Aorta (tissue), 5 donors: ENCODE measurements around the gene SRP19. TPM values are rescaled to one million over a fixed set of nuclear protein-coding genes. Genes with fewer than 3 reads are reported as not detected.
A peak's percentile ranks its signal among the peaks of the same experiment; 100 is the strongest.

ENCODE experiments used
- ATAC-seq: fragments of 200-7000 bp; cut with Tn5 transposase; one replicate; pipeline ENCODE4 v1.9.1; 2022; ENCODE audit warnings: moderate library complexity; ENCODE audit not compliant: low FRiP score
- DNase-seq, 2 donors: peaks; one replicate each; pipeline ENCODE4 v3.0.0-alpha.2; 2020
- H3K27ac ChIP-seq, 2 donors: one replicate each; pipeline ENCODE4 v1.5.1; 2013; ENCODE audit warnings: low read length in 2 of 2, mild to moderate bottlenecking in 2 of 2, moderate library complexity in 2 of 2, control low read depth in 1 of 2, inconsistent platforms in 1 of 2, low read depth in 1 of 2
- H3K27me3 ChIP-seq, 2 donors: one replicate each; pipeline ENCODE4 v1.6.1; 2013; ENCODE audit warnings: control low read depth in 1 of 2, low read length in 1 of 2, mild to moderate bottlenecking in 1 of 2, moderate library complexity in 1 of 2; ENCODE audit not compliant: insufficient read depth in 2 of 2, control insufficient read depth in 1 of 2
- H3K36me3 ChIP-seq, 2 donors: one replicate each; pipeline ENCODE4 v1.6.1; 2013; ENCODE audit warnings: control low read depth in 1 of 2, low read length in 1 of 2, mild to moderate bottlenecking in 1 of 2; ENCODE audit not compliant: insufficient read depth in 2 of 2, control insufficient read depth in 1 of 2
- H3K4me1 ChIP-seq, 2 donors: one replicate each; pipeline ENCODE4 v1.6.1; 2013; ENCODE audit warnings: low read length in 2 of 2, control low read depth in 1 of 2, mild to moderate bottlenecking in 1 of 2, moderate library complexity in 1 of 2; ENCODE audit not compliant: insufficient read depth in 2 of 2, control insufficient read depth in 1 of 2
- H3K4me3 ChIP-seq, 2 donors: one replicate each; pipeline ENCODE4 v1.5.1; 2013; ENCODE audit warnings: low read length in 2 of 2, control low read depth in 1 of 2, mild to moderate bottlenecking in 1 of 2
- H3K9me3 ChIP-seq: one replicate; pipeline ENCODE4 v1.6.1; 2013; ENCODE audit warnings: mild to moderate bottlenecking, low read length; ENCODE audit not compliant: control insufficient read depth
- WGBS, 2 donors: extraction: QIAGEN DNeasy Blood & Tissue Kit; methylation state at CpG; one replicate each; pipeline ENCODE4 v1.1.7; 2013; 5-methylcytosine and 5-hydroxymethylcytosine counted together
- intact Hi-C, 2 donors: fragments of 100-400 bp; cut with DNase I; formaldehyde crosslinking; loops; one replicate each; pipeline versions ENCODE4 v1.14.2 to v1.15.0; 2022
- long read RNA-seq, 2 donors: library from polyadenylated mRNA; unstranded; transcript quantifications; one replicate each; pipeline ENCODE4 v2.0.0, GENCODE V29; 2020 to 2021
- polyA plus RNA-seq, 2 donors: library from polyadenylated mRNA; stranded (reverse); fragments of 200-250 nt; gene quantifications; one replicate each; pipeline ENCODE4 v1.2.3, GENCODE V29; 2013
- total RNA-seq, 2 donors: library from RNA; stranded (reverse); fragmentation: NEBNext Ultra II Directional; extraction: Animal tissue kit (Norgen Biotek cat#: 25700); gene quantifications; one replicate each; pipeline ENCODE4 v1.2.1, GENCODE V29; 2021
- donor health status: healthy with polysubstance abuse.
- donor health status: Bipolar disorder and iron deficiency.
- donor health status: DM: no; HTN: no; CAD: no.
- donor health status: DM: no; HTN: no; CAD: no.
- donor health status: DM: yes; HTN: yes; CAD: no.

Gene SRP19
- total RNA-seq (10 to 100 TPM; 33.4 to 40.1 TPM), polyA plus RNA-seq (10 to 100 TPM; 69.5 to 80.5 TPM)
- long read RNA-seq, donor 1, transcript SRP19-205 (2 exons, 473 nt), result minor isoform, 10 of 47 reads
- long read RNA-seq, donor 1, transcript SRP19-206 (5 exons, 2,841 nt), result major isoform, 15 of 47 reads
- long read RNA-seq, donor 1, partial matches to known transcripts, result 2 of 47 reads
- long read RNA-seq, donor 1, other reads (novel, unspliced or antisense), result 11 of 47 reads
- long read RNA-seq, donor 2, transcript SRP19-206 (5 exons, 2,841 nt), result major isoform, 13 of 31 reads
- long read RNA-seq, donor 2, transcript SRP19-205 (2 exons, 473 nt), result minor isoform, 8 of 31 reads
- long read RNA-seq, donor 2, partial matches to known transcripts, result 0 of 31 reads
- long read RNA-seq, donor 2, other reads (novel, unspliced or antisense), result 9 of 31 reads

- intact Hi-C loops, result loop anchor here (1.0 to 10.0 kb wide), 3 partner anchors 61 to 116 kb away; partner anchors contain the start of genes DCP2 (in 1 of the 2) and REEP5 (in 1 of the 2)
- Histone ChIP-seq H3K27me3 (no peaks in the 10 kb centered on the region), H3K27ac (peak within 1 kb of the TSS in 1 of 2 donors; percentile 91), H3K4me1 (peaks cover 0 to 8% of the 10 kb centered on the region in 2 donors), H3K36me3 (no peaks in the 10 kb centered on the region), H3K4me3 (peak within 1 kb of the TSS; percentile 73 to 93), H3K9me3 (no peaks in the 10 kb centered on the region)
- WGBS, 2 donors, result 1% methylated on average over 42 to 47 of the region's 47 CpGs
- ATAC-seq (peak; percentile 98), DNase-seq (peak; percentile 97 to 98)
These were observed at the start of gene SRP19 for GRCh38 chr5:112860929-112861637. TSS of gene SRP19 (plus strand) at chr5:112861287. CDS start at chr5:112861377, 90 bp downstream.

DNA sequence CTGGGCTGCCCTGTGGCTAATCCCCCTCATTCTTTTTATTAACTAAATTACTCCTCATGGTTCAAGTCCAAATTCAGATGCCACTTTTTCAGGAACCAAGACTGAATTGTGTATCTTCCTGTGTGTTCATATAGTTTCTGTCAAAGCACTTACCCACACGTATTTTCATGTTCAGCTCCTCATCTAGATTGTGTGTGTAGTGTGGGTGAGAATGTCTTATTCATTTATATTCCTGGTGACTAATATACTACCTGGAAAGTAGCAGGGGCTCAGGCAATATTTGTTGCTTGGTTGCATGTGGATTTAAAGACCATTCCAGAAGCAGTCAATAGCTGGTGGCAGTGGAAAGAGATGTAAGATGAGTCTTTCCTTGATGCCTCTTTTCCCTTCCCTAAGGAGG, 48.5 kb upstream of the SRP19 start:
- H3K27me3 ChIP-seq, result no peaks in the 10 kb centered on the region
- DNase-seq (no peak), ATAC-seq (no peak)
- WGBS, 2 donors, result 87 to 90% methylated on average over 1 of the region's 1 CpG
- no peak overlapping the region for H3K4me3 ChIP-seq
- no peaks in the 10 kb centered on the region for H3K4me1 ChIP-seq
- intact Hi-C loops, result no loop called here
- no peaks in the 10 kb centered on the region for H3K9me3 ChIP-seq
- H3K36me3 ChIP-seq, result peaks cover 5 to 7% of the 10 kb centered on the region in 2 donors
- H3K27ac ChIP-seq, result no peak overlapping the region

- ATAC-seq, result no peak
- Histone ChIP-seq H3K27ac (no peak overlapping the region), H3K9me3 (no peaks in the 10 kb centered on the region), H3K36me3 (peaks cover 2 to 4% of the 10 kb centered on the region in 2 donors), H3K27me3 (no peaks in the 10 kb centered on the region), H3K4me1 (no peaks in the 10 kb centered on the region), H3K4me3 (no peak overlapping the region)
- WGBS, 2 donors, result 93 to 99% methylated on average over 1 of the region's 1 CpG
- no peak for DNase-seq
- intact Hi-C loops, result no loop called here
These were observed 40.8 kb upstream of the SRP19 start for GRCh38 chr5:112820246-112820645.

GRCh38 chr5:112822456-112822855, 38.6 kb upstream of the SRP19 start:
- 71 to 95% methylated on average over 4 of the region's 4 CpGs for WGBS, 2 donors
- H3K4me3 ChIP-seq, result no peak overlapping the region
- intact Hi-C loops, result no loop called here
- DNase-seq, result no peak
- no peaks in the 10 kb centered on the region for H3K4me1 ChIP-seq
- no peak for ATAC-seq
- no peaks in the 10 kb centered on the region for H3K9me3 ChIP-seq
- no peak overlapping the region for H3K27ac ChIP-seq
- peaks cover 4 to 5% of the 10 kb centered on the region in 2 donors for H3K36me3 ChIP-seq
- no peaks in the 10 kb centered on the region for H3K27me3 ChIP-seq

GRCh38 chr5:112823181-112823580, 37.9 kb upstream of the SRP19 start:
- Histone ChIP-seq H3K4me1 (no peaks in the 10 kb centered on the region), H3K9me3 (no peaks in the 10 kb centered on the region), H3K36me3 (peaks cover 5% of the 10 kb centered on the region in 2 donors), H3K27me3 (no peaks in the 10 kb centered on the region), H3K4me3 (no peak overlapping the region), H3K27ac (no peak overlapping the region)
- DNase-seq, result no peak
- no peak for ATAC-seq
- 91% methylated on average over 2 of the region's 2 CpGs for WGBS, 2 donors
- intact Hi-C loops, result no loop called here

DNA sequence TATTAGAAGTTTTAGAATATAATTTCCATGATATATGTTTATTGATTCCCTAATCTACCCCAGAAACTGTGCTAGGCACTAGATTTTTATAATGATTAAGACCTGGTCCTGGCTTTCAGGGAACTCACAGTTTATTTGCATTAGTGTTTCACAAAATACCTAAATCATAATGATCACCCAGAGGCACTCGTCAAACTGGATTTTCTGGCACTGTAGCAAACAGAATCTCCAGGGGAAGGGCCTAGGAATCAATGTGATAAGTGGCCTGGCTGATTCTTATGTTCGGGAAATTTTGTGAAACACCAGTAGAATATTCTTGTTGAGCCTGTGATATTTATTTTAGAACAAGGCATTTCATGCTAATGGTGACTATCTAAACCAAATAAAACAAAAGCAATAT, 37.4 kb upstream of the SRP19 start:
- H3K9me3 ChIP-seq, result no peaks in the 10 kb centered on the region
- peaks cover 5% of the 10 kb centered on the region in 2 donors for H3K36me3 ChIP-seq
- H3K4me1 ChIP-seq, result no peaks in the 10 kb centered on the region
- DNase-seq, result no peak
- 93 to 96% methylated on average over 2 of the region's 2 CpGs for WGBS, 2 donors
- ATAC-seq, result no peak
- no peak overlapping the region for H3K27ac ChIP-seq
- intact Hi-C loops, result no loop called here
- no peaks in the 10 kb centered on the region for H3K27me3 ChIP-seq
- no peak overlapping the region for H3K4me3 ChIP-seq

GRCh38 chr5:112824197-112824596, 36.9 kb upstream of the SRP19 start:
- peaks cover 2 to 5% of the 10 kb centered on the region in 2 donors for H3K36me3 ChIP-seq

GRCh38 chr5:112830378-112830777, 30.7 kb upstream of the SRP19 start:
- Histone ChIP-seq H3K27me3 (no peaks in the 10 kb centered on the region), H3K9me3 (no peaks in the 10 kb centered on the region), H3K4me1 (no peaks in the 10 kb centered on the region), H3K27ac (no peak overlapping the region), H3K4me3 (no peak overlapping the region), H3K36me3 (peaks cover 2 to 5% of the 10 kb centered on the region in 2 donors)
- 85 to 88% methylated on average over 2 of the region's 2 CpGs for WGBS, 2 donors
- no peak for DNase-seq
- intact Hi-C loops, result no loop called here
- no peak for ATAC-seq

More at GRCh38 chr5:112824197-112824596, 36.9 kb upstream of the SRP19 start:
- no peak for ATAC-seq
- no peak overlapping the region for H3K4me3 ChIP-seq
- H3K27ac ChIP-seq, result no peak overlapping the region
- H3K9me3 ChIP-seq, result no peaks in the 10 kb centered on the region
- intact Hi-C loops, result no loop called here
- no peaks in the 10 kb centered on the region for H3K4me1 ChIP-seq
- H3K27me3 ChIP-seq, result no peaks in the 10 kb centered on the region
- DNase-seq, result no peak
